Lung (tissue), 12 donors: ENCODE results near the gene BCL6. TPM values are rescaled to one million over a fixed set of nuclear protein-coding genes. Genes with fewer than 3 reads are reported as not detected.
A peak's percentile ranks its signal among the peaks of the same experiment; 100 is the strongest.

ENCODE experiments used
- ATAC-seq: fragments of 200-7000 bp; cut with Tn5 transposase; one replicate; pipeline ENCODE4 v1.9.1; 2020; ENCODE audit warnings: moderate number of reproducible peaks; ENCODE audit not compliant: insufficient read depth, low FRiP score
- DNase-seq, 3 donors: peaks; one replicate each; pipeline ENCODE4 v3.0.0-alpha.2; 2013 to 2017
- H3K27ac ChIP-seq, 2 donors: one replicate each; pipeline ENCODE4 v1.5.1; 2013; ENCODE audit warnings: mild to moderate bottlenecking in 2 of 2, moderate library complexity in 2 of 2, control low read depth in 1 of 2, inconsistent platforms in 1 of 2, low read depth in 1 of 2, low read length in 1 of 2
- H3K27me3 ChIP-seq, 3 donors: one replicate each; pipeline ENCODE4 v1.5.1; 2013; ENCODE audit warnings: low read length in 2 of 3; ENCODE audit not compliant: control insufficient read depth in 3 of 3, insufficient read depth in 3 of 3
- H3K36me3 ChIP-seq, 4 donors: one replicate each; pipeline ENCODE4 v1.5.1; 2013; ENCODE audit warnings: low read length in 4 of 4, mild to moderate bottlenecking in 1 of 4, moderate library complexity in 1 of 4; ENCODE audit not compliant: control insufficient read depth in 4 of 4, insufficient read depth in 4 of 4
- H3K4me1 ChIP-seq, 5 donors: one replicate each; pipeline ENCODE4 v1.5.1; 2013; ENCODE audit warnings: low read length in 5 of 5, mild to moderate bottlenecking in 2 of 5, moderate library complexity in 1 of 5; ENCODE audit not compliant: control insufficient read depth in 5 of 5, insufficient read depth in 5 of 5
- H3K4me3 ChIP-seq: one replicate; pipeline ENCODE4 v1.5.1; 2013; ENCODE audit warnings: mild to moderate bottlenecking, control low read depth, moderate library complexity
- H3K9ac ChIP-seq, 2 donors: one replicate each; pipeline ENCODE4 v1.5.1; 2013; ENCODE audit warnings: low read length in 2 of 2, control low read depth in 1 of 2; ENCODE audit not compliant: insufficient read depth in 1 of 2
- H3K9me3 ChIP-seq, 4 donors: one replicate each; pipeline ENCODE4 v1.5.1; 2013; ENCODE audit warnings: low read length in 3 of 4, mild to moderate bottlenecking in 1 of 4, moderate library complexity in 1 of 4; ENCODE audit not compliant: control insufficient read depth in 4 of 4, insufficient read depth in 3 of 4
- CTCF ChIP-seq: IDR thresholded peaks from 2 replicates; pipeline ENCODE4 v1.5.1; 2012; ENCODE audit warnings: mild to moderate bottlenecking; ENCODE audit errors: control extremely low read depth, extremely low read depth
- WGBS, 2 donors: extraction: QIAGEN DNeasy Blood & Tissue Kit; methylation state at CpG; one replicate each; pipeline ENCODE4 v1.1.7; 2013; 5-methylcytosine and 5-hydroxymethylcytosine counted together
- polyA plus RNA-seq, 2 donors: library from polyadenylated mRNA; stranded (reverse); fragments of 200-250 nt; gene quantifications; one replicate each; pipeline ENCODE4 v1.2.1, GENCODE V29; 2013
- total RNA-seq, 2 donors: library from RNA; depleted of rRNA in 1 of 2; stranded (reverse); fragments of >200 nt in 1 of 2; gene quantifications; one replicate each; pipeline ENCODE4 v1.2.1, GENCODE V29; 2014 to 2021
- donor health status: control.
- donor health status: control.
- donor health status: Bipolar disorder and iron deficiency.
- donor health status: healthy.
- donor health status: DM: yes; HTN: yes; CAD: no.

The BCL6 gene
- total and polyA plus RNA-seq, 4 donors, result 29.4 to 137 (median 76.5) TPM

- Histone ChIP-seq H3K36me3 (no peaks in the 10 kb centered on the region), H3K9me3 (no peaks in the 10 kb centered on the region), H3K27me3 (no peaks in the 10 kb centered on the region), H3K4me3 (no peak overlapping the region), H3K4me1 (peaks cover 0 to 8% (median 0%) of the 10 kb centered on the region in 5 donors), H3K27ac (peak overlapping the region in 1 of 2 donors; percentile 55), H3K9ac (no peak overlapping the region)
- no peak for DNase-seq
- peak; percentile 51 for ATAC-seq
- WGBS, 2 donors, result 48 to 59% methylated on average over 6 of the region's 6 CpGs
- TF ChIP-seq CTCF, result no peak
Observed at GRCh38 chr3:187777331-187777941, 32.2 kb upstream of the BCL6 start.

- WGBS, 2 donors, result 84 to 98% methylated on average over 1 of the region's 1 CpG
- no peak overlapping the region for H3K27ac ChIP-seq
- H3K27me3 ChIP-seq, result no peaks in the 10 kb centered on the region
- H3K36me3 ChIP-seq, result no peaks in the 10 kb centered on the region
- ATAC-seq (no peak), DNase-seq (no peak)
- no peak overlapping the region for H3K4me3 ChIP-seq
- no peaks in the 10 kb centered on the region for H3K9me3 ChIP-seq
- TF ChIP-seq CTCF, result no peak
- H3K4me1 ChIP-seq, result peaks cover 0 to 8% (median 0%) of the 10 kb centered on the region in 5 donors
- no peak overlapping the region for H3K9ac ChIP-seq
Observed at GRCh38 chr3:187775549-187775948, 30.3 kb upstream of the BCL6 start.

- no peak for DNase-seq
- Histone ChIP-seq H3K4me3 (no peak overlapping the region), H3K4me1 (peaks cover 0 to 11% (median 0%) of the 10 kb centered on the region in 5 donors), H3K9ac (no peak overlapping the region), H3K9me3 (no peaks in the 10 kb centered on the region), H3K36me3 (no peaks in the 10 kb centered on the region), H3K27ac (peak overlapping the region in 1 of 2 donors; percentile 5), H3K27me3 (no peaks in the 10 kb centered on the region)
- 42 to 61% methylated on average over 8 of the region's 8 CpGs for WGBS, 2 donors
- no peak for ATAC-seq
- no peak for TF ChIP-seq CTCF
Observed at GRCh38 chr3:187774185-187774789, 29.0 kb upstream of the BCL6 start.
